ENCODE results near the gene SLC34A1.

The SLC34A1 gene

DNA sequence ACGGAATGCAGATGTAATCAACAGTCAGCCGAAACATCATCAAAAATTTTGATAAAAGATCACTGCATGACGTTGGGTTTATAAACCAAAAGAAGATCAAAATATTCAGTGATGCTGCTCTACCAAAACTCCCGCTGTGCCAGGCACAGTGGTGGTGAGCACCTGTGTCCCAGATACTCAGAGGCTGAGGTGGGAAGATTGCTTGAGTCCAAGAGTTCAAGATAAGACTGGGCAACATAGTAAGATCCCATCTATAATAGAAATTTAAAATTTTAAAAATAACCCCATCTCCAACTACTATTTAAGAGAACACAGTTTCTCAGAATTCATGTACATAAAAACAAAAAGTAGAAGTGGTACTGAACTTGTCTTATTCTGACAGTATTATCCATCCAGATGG, 36.5 kb upstream of the SLC34A1 start:
- Histone ChIP-seq H3K4me3 (ENCODE audit: low read depth, low read length) (no peak overlapping the region), H3K27ac (no peak overlapping the region), H3K27me3 (replicated peaks) (no peaks in the 10 kb centered on the region), H3K36me3 (replicated peaks) (peaks cover 4% of the 10 kb centered on the region)
- DNase-seq, result no peak
- in situ Hi-C loops (cut with HindIII; ENCODE audit: low pct_ligation_motif_present, low sequenced_read_pairs), result no loop called here
- TF ChIP-seq, protein P1, sequence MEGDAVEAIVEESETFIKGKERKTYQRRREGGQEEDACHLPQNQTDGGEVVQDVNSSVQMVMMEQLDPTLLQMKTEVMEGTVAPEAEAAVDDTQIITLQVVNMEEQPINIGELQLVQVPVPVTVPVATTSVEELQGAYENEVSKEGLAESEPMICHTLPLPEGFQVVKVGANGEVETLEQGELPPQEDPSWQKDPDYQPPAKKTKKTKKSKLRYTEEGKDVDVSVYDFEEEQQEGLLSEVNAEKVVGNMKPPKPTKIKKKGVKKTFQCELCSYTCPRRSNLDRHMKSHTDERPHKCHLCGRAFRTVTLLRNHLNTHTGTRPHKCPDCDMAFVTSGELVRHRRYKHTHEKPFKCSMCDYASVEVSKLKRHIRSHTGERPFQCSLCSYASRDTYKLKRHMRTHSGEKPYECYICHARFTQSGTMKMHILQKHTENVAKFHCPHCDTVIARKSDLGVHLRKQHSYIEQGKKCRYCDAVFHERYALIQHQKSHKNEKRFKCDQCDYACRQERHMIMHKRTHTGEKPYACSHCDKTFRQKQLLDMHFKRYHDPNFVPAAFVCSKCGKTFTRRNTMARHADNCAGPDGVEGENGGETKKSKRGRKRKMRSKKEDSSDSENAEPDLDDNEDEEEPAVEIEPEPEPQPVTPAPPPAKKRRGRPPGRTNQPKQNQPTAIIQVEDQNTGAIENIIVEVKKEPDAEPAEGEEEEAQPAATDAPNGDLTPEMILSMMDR (IDR thresholded peaks at IDR 0.05; ENCODE audit: low read depth, low read length, missing control alignments), result no peak

DNA sequence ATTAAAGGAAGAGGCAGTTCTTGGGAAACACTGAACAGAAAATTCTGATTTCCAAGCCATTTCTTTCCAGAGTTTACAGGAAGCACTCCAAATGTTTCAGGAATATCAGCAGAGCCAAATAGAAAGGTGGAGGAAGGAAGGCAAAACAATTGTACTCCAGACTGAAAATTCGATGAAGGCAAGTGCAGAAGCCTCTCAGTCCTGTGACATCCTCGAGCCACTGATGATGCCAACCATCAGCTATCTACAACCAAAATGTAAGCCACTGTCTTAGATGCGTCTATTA, 34.9 kb upstream of the SLC34A1 start:
- Histone ChIP-seq H3K4me3 (ENCODE audit: low read depth, low read length) (no peak overlapping the region), H3K36me3 (replicated peaks) (no peaks in the 10 kb centered on the region), H3K27ac (no peak overlapping the region), H3K27me3 (replicated peaks) (no peaks in the 10 kb centered on the region)
- TF ChIP-seq, protein P1 (IDR thresholded peaks at IDR 0.05; ENCODE audit: low read depth, low read length, missing control alignments), result no peak
- no peak for DNase-seq
- in situ Hi-C loops (cut with HindIII; ENCODE audit: low pct_ligation_motif_present, low sequenced_read_pairs), result no loop called here

DNA sequence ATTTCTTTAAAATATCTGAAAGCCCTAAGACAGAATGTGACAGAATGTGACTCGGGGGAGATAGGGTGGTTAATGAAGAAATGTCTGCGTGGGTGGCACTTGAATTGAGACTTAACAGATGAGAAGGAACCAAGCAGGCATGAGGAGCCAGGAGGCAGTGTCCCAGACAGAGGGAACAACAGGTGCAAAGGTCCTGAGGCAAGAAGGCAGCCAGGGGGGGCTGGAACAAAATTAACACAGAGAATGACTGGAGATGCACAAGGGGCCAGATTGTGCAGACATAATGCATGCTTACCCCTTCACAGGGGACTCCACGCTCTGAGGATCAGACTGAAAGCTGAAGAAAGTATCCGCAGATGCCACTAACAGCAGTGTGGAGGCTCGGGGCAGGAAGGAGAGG, 34.5 kb upstream of the SLC34A1 start:
- in situ Hi-C loops (cut with HindIII; ENCODE audit: low pct_ligation_motif_present, low sequenced_read_pairs), result no loop called here
- Histone ChIP-seq H3K27me3 (replicated peaks) (no peaks in the 10 kb centered on the region), H3K27ac (no peak overlapping the region), H3K36me3 (replicated peaks) (no peaks in the 10 kb centered on the region), H3K4me3 (ENCODE audit: low read depth, low read length) (no peak overlapping the region)
- TF ChIP-seq, protein P1 (IDR thresholded peaks at IDR 0.05; ENCODE audit: low read depth, low read length, missing control alignments), result no peak
- no peak for DNase-seq

DNA sequence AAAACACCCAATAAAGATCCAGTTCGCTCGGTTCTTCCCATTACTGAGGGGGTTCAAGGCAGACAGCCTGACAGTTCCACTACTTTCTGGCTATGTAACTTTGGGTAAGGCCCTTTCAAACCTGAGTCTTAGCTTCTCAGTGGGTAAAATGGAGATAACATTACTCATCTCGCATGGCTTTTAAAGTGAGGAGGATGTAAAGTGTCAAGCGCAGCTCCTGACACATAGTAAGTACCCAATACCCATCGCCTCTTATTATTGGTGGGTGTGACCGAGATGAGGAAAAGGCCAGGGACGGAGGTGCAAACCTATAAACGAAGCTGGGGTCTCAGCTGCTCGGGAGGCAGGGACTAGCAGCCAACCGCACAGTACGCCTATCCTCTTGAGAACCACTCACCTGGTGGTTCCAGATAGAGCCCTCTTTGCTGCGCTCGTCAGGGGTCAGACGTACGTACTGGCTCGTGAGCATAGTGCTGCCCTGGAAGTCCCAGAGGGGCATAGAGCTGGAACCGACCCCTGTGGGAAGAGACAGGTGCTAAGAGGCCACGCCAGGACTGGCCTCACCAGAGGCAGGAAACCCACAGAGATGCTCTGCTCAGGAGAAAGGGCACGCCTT, 33.4 kb upstream of the SLC34A1 start:
- in situ Hi-C loops (cut with HindIII; ENCODE audit: low pct_ligation_motif_present, low sequenced_read_pairs), result no loop called here
- no peak for DNase-seq
- TF ChIP-seq, protein P1 (IDR thresholded peaks at IDR 0.05; ENCODE audit: low read depth, low read length, missing control alignments), result no peak
- Histone ChIP-seq H3K36me3 (replicated peaks) (no peaks in the 10 kb centered on the region), H3K27me3 (replicated peaks) (no peaks in the 10 kb centered on the region), H3K4me3 (ENCODE audit: low read depth, low read length) (peak overlapping the region; percentile 99), H3K27ac (peak overlapping the region; percentile 97)

DNA sequence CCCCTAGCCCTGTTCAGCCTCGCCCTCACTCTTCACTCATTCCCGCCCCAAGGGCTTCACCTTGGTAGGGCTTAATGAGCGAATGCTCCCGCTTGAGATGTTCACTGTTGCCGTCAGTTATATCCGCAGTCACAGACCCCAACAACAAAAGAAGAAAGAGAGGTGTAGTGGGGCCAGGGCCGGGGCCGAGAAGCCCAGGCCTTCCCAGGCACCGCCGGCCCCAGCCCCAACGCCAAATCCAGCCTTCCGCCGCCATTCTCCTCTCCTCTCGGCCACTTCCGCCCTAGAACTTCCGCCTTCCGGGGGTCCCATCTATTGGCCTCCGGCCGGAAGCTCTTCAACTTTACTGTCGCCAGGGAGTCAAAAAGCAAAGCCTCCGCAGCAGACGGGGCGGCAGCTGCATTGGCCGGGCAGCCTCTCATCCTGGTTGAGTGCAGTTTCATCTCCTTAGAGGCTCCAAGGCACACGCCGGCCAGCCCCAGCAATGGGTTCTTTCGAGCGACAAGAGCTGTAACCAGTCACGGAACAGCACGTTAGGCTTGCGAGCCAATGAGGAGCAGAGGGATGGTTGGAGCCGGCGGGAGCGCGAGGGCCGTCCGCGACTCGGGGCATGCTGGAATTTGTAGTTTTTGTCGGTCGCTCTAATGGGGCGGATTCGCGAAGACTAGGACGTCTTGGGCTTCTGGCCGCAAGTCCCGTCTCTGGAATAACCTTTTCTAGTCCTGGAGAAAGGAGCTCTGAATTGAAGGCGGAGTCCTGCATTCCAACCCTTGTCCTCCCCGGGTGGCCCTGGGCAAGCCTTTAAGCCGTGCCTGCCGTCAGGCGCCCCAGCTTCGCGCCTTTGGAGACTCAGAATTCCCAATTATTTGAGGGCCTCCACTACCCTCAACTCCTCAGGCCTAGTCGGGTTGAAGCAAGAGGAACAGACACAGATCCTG, 32.6 kb upstream of the SLC34A1 start, which contains the start of gene LMAN2:
Gene LMAN2, minus strand, starts transcription at position 277 of the 938 bp plus-strand sequence. Its CDS starts 21 bp downstream, at position 256.
- in situ Hi-C loops (cut with HindIII; ENCODE audit: low pct_ligation_motif_present, low sequenced_read_pairs), result no loop called here
- Histone ChIP-seq H3K36me3 (replicated peaks) (no peaks in the 10 kb centered on the region), H3K27me3 (replicated peaks) (no peaks in the 10 kb centered on the region), H3K27ac (peak within 1 kb of the TSS; percentile 97), H3K4me3 (ENCODE audit: low read depth, low read length) (peak within 1 kb of the TSS; percentile 99)
- peak; percentile 97 for DNase-seq
- TF ChIP-seq, protein P1 (IDR thresholded peaks at IDR 0.05; ENCODE audit: low read depth, low read length, missing control alignments), result no peak

All from brain microvascular endothelial cell (primary cell).